K562 (cell line): Measurements from ENCODE around the gene NUP107. TPM values are rescaled to one million over a fixed set of nuclear protein-coding genes. Genes with fewer than 3 reads are reported as not detected.

ENCODE experiments used
- ATF1 ChIP-seq, 2 experiments: fragments of 450-650 bp in 1 of 2; IDR thresholded peaks; 2 replicates each; pipeline ENCODE4 v1.6.1; 2016; ENCODE audit warnings: missing compliant biosample characterization in 1 of 2, missing genetic modification characterization in 1 of 2
- DDX20 ChIP-seq: fragments of 450-650 bp; IDR thresholded peaks from 2 replicates; pipeline ENCODE4 v1.6.1; 2016; ENCODE audit warnings: missing genetic modification characterization, low read depth, mild to moderate bottlenecking, missing compliant biosample characterization, moderate library complexity
- DMBX1 ChIP-seq: fragments of 250-450 bp; sonication (Bioruptor Pico); IDR thresholded peaks from 2 replicates; pipeline ENCODE4 v1.8.0; 2022; ENCODE audit warnings: inconsistent platforms, mild to moderate bottlenecking, moderate library complexity, borderline replicate concordance
- HNRNPH1 ChIP-seq: fragments of 200-400 bp; formaldehyde crosslinking; optimal IDR thresholded peaks from 2 replicates; pipeline ENCODE3; 2017; ENCODE audit warnings: low read depth, mild to moderate bottlenecking, low read length, moderate library complexity
- MCM2 ChIP-seq: fragments of 450-650 bp; IDR thresholded peaks from 2 replicates; pipeline ENCODE4 v1.6.1; 2017; ENCODE audit warnings: low read depth, mild to moderate bottlenecking
- NR4A1 ChIP-seq, 2 experiments: fragments of 250-450 bp in 1 of 2; fragments of 450-650 bp in 1 of 2; sonication (Bioruptor Pico) in 1 of 2; IDR thresholded peaks; 2 replicates each; pipeline versions ENCODE4 v1.4.0 to v1.6.1; 2016 to 2020; ENCODE audit warnings: mild to moderate bottlenecking in 2 of 2, missing compliant biosample characterization in 1 of 2, missing genetic modification characterization in 1 of 2, moderate library complexity in 1 of 2
- PHB ChIP-seq: fragments of 250-450 bp; sonication (Bioruptor Pico); IDR thresholded peaks from 2 replicates; pipeline ENCODE4 v1.5.0; 2021
- POLR2H ChIP-seq: IDR thresholded peaks from 2 replicates; pipeline ENCODE4 v1.6.1; 2016; ENCODE audit warnings: missing genetic modification characterization, low read depth, mild to moderate bottlenecking, control low read depth, missing compliant biosample characterization, moderate library complexity
- SIN3A ChIP-seq, 2 experiments: fragments of 150-350 bp in 1 of 2; IDR thresholded peaks; 2 replicates each; pipeline ENCODE4 v1.6.1; 2011 to 2016; ENCODE audit warnings: borderline replicate concordance in 2 of 2, low read depth in 2 of 2, low read length in 2 of 2, mild to moderate bottlenecking in 2 of 2, moderate library complexity in 2 of 2; ENCODE audit not compliant: control insufficient read depth in 1 of 2
- SNIP1 ChIP-seq: fragments of 450-650 bp; IDR thresholded peaks from 2 replicates; pipeline ENCODE4 v1.7.1; 2017; ENCODE audit warnings: low read depth, mild to moderate bottlenecking
- STAT5A ChIP-seq: IDR thresholded peaks from 2 replicates; pipeline ENCODE4 v1.6.1; 2012; ENCODE audit warnings: low read length, inconsistent platforms, borderline replicate concordance
- TEAD1 ChIP-seq, 2 experiments: fragments of 450-650 bp in 1 of 2; sonication (generic) in 1 of 2; formaldehyde crosslinking; IDR thresholded peaks; 2 replicates each; pipeline versions ENCODE4 v1.4.0 to v1.8.0; 2020 to 2022; ENCODE audit warnings: mild to moderate bottlenecking in 2 of 2, missing genetic modification reagents in 1 of 2
- TSC22D4 ChIP-seq: fragments of 450-650 bp; IDR thresholded peaks from 2 replicates; pipeline ENCODE4 v1.6.1; 2016; ENCODE audit warnings: missing genetic modification characterization, missing biosample characterization, control low read depth
- ZBTB33 ChIP-seq: sonication (generic); formaldehyde crosslinking; IDR thresholded peaks from 2 replicates; pipeline ENCODE4 v1.8.1; 2023; ENCODE audit warnings: mild to moderate bottlenecking, missing genetic modification reagents
- ZNF232 ChIP-seq: sonication (generic); formaldehyde crosslinking; IDR thresholded peaks from 2 replicates; pipeline ENCODE4 v1.8.0; 2022; ENCODE audit warnings: mild to moderate bottlenecking, missing genetic modification reagents
- ZNF311 ChIP-seq: fragments of 250-450 bp; sonication (Bioruptor Pico); IDR thresholded peaks from 2 replicates; pipeline ENCODE4 v1.4.0; 2020; ENCODE audit warnings: mild to moderate bottlenecking, moderate library complexity
- ZNF354B ChIP-seq: fragments of 250-450 bp; sonication (Bioruptor Pico); IDR thresholded peaks from 2 replicates; pipeline ENCODE4 v1.4.0; 2020
- polyA plus RNA-seq, 8 experiments: library from polyadenylated mRNA; depleted of rRNA in 4 of 8; stranded (reverse) in 5 of 8; unstranded in 3 of 8; fragments of >200 nt; fragmentation: Nextera tagmentation in 2 of 8; fragmentation: Illumina TruSeq in 1 of 8; extraction: Ambion mirVana in 2 of 8; extraction: Trizol in 1 of 8; gene quantifications; 2 replicates each; pipeline versions ENCODE4 v1.2.1 to v1.2.3, GENCODE V29; 2011 to 2014; ENCODE audit warnings: inconsistent platforms in 1 of 8, missing spikeins in 1 of 8
- total RNA-seq, 7 experiments: library from RNA; depleted of rRNA in 6 of 7; stranded (reverse); fragments of >200 nt in 6 of 7; fragmentation: Illumina TruSeq in 2 of 7; extraction: Trizol in 2 of 7; gene quantifications; 2 replicates each; pipeline versions ENCODE4 v1.2.1 to v1.2.3, GENCODE V29; 2011 to 2021; ENCODE audit warnings: low replicate concordance in 1 of 7
- TF ChIP-seq, protein P1 (sequence below): sonication (generic); formaldehyde crosslinking; IDR thresholded peaks from 2 replicates; pipeline ENCODE4 v1.8.0; 2023; ENCODE audit warnings: mild to moderate bottlenecking, missing genetic modification reagents
- TF ChIP-seq, protein P2 (sequence below): sonication (generic); formaldehyde crosslinking; IDR thresholded peaks from 2 replicates; pipeline ENCODE4 v1.8.0; 2022; ENCODE audit warnings: mild to moderate bottlenecking, missing genetic modification reagents, borderline replicate concordance

The NUP107 gene
- total and polyA plus RNA-seq, 9 of the 15 experiments (the other 6 are each of a cell fraction or from before 2014, with no cell fraction given) = 129 to 277 (median 199) TPM

DNA sequence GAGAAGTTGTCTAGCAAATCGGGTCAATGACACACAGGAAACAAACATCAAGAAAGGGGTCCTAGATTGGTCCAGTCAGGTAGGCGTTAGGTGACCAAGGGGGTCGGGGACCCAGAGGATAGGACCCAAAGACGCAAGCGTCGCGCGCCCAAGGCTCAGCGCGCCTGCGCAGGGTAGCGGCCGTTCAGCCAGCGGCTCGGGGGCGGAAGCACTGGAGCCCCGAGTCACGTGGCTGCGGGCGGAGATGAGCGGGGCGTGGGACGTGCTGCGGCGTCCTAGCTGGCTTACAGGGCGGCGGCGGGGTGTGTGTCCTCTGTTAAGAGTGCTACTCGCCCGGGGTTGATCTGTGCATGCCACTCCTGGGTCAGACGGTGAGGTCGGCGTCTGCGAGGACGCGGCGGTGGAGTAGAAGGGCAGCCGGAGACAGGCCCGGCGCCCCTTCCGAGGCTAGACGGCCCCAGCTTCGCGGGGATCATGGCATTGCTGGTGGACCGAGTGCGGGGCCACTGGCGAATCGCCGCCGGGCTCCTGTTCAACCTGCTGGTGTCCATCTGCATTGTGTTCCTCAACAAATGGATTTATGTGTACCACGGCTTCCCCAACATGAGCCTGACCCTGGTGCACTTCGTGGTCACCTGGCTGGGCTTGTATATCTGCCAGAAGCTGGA lies 59.3 kb downstream of the NUP107 start, which contains the start of gene SLC35E3 (continued):
- TF ChIP-seq DMBX1 (CRISPR knock-in tag) = no peak
- TF ChIP-seq TEAD1 (CRISPR knock-in tag; IDR thresholded peaks at IDR 0.05) = peak in 1 of 2 experiments; percentile 27; a peak in 1 of 4 replicates
- no peak for TF ChIP-seq TSC22D4 (tag)
- TF ChIP-seq ZBTB33 (CRISPR knock-in tag) = peak; percentile 23; the same call in 1 of the 2 replicates
- TF ChIP-seq ZNF311 (CRISPR knock-in tag) = no peak
- peak; percentile 58 to 69; a peak in 1 of 4 replicates for TF ChIP-seq SIN3A (IDR thresholded peaks at IDR 0.05; ENCODE audit: borderline replicate concordance in 2 of 2, control insufficient read depth in 1 of 2, low read depth in 2 of 2, low read length in 2 of 2)
- TF ChIP-seq, protein P1, sequence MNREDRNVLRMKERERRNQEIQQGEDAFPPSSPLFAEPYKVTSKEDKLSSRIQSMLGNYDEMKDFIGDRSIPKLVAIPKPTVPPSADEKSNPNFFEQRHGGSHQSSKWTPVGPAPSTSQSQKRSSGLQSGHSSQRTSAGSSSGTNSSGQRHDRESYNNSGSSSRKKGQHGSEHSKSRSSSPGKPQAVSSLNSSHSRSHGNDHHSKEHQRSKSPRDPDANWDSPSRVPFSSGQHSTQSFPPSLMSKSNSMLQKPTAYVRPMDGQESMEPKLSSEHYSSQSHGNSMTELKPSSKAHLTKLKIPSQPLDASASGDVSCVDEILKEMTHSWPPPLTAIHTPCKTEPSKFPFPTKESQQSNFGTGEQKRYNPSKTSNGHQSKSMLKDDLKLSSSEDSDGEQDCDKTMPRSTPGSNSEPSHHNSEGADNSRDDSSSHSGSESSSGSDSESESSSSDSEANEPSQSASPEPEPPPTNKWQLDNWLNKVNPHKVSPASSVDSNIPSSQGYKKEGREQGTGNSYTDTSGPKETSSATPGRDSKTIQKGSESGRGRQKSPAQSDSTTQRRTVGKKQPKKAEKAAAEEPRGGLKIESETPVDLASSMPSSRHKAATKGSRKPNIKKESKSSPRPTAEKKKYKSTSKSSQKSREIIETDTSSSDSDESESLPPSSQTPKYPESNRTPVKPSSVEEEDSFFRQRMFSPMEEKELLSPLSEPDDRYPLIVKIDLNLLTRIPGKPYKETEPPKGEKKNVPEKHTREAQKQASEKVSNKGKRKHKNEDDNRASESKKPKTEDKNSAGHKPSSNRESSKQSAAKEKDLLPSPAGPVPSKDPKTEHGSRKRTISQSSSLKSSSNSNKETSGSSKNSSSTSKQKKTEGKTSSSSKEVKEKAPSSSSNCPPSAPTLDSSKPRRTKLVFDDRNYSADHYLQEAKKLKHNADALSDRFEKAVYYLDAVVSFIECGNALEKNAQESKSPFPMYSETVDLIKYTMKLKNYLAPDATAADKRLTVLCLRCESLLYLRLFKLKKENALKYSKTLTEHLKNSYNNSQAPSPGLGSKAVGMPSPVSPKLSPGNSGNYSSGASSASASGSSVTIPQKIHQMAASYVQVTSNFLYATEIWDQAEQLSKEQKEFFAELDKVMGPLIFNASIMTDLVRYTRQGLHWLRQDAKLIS = peak; percentile 79; the same call in 1 of the 2 replicates
- no peak for TF ChIP-seq DDX20 (tag)
- TF ChIP-seq SNIP1 = no peak
- TF ChIP-seq, protein P2, sequence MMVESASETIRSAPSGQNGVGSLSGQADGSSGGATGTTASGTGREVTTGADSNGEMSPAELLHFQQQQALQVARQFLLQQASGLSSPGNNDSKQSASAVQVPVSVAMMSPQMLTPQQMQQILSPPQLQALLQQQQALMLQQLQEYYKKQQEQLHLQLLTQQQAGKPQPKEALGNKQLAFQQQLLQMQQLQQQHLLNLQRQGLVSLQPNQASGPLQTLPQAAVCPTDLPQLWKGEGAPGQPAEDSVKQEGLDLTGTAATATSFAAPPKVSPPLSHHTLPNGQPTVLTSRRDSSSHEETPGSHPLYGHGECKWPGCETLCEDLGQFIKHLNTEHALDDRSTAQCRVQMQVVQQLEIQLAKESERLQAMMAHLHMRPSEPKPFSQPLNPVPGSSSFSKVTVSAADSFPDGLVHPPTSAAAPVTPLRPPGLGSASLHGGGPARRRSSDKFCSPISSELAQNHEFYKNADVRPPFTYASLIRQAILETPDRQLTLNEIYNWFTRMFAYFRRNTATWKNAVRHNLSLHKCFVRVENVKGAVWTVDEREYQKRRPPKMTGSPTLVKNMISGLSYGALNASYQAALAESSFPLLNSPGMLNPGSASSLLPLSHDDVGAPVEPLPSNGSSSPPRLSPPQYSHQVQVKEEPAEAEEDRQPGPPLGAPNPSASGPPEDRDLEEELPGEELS = 0 out of 2 replicates have a peak, but pooled peaks have one; percentile 38
- no peak for TF ChIP-seq ATF1 (CRISPR knock-in tag; IDR thresholded peaks at IDR 0.05)
- peak; percentile 85 for TF ChIP-seq ATF1 (tag; IDR thresholded peaks at IDR 0.05)
- TF ChIP-seq ZNF232 (CRISPR knock-in tag) = no peak
- no peak for TF ChIP-seq ZNF354B (CRISPR knock-in tag)
- no peak for TF ChIP-seq PHB (CRISPR knock-in tag)
- TF ChIP-seq NR4A1 (CRISPR knock-in tag; IDR thresholded peaks at IDR 0.05) = no peak
- TF ChIP-seq NR4A1 (tag; IDR thresholded peaks at IDR 0.05) = no peak
- TF ChIP-seq POLR2H (tag) = no peak; the same call in 1 of the 2 replicates
- TF ChIP-seq STAT5A = no peak
- no peak for TF ChIP-seq MCM2
- TF ChIP-seq HNRNPH1 = no peak
